ENCODE measurements around the gene B3GAT3. TPM values are rescaled to one million over a fixed set of nuclear protein-coding genes. Genes with fewer than 3 reads are reported as not detected.

The B3GAT3 gene
- total and polyA plus RNA-seq, 2 donors (not counting 3 experiments of a cell fraction or from before 2014, with no cell fraction given) = 31.6 to 37.2 TPM

- Histone ChIP-seq H3K9me3 (replicated peaks; ENCODE audit: control insufficient read depth, insufficient read depth, low read length) (no peaks in the 10 kb centered on the region), H3K9me1 (replicated peaks; ENCODE audit: control insufficient read depth, extremely low read depth, insufficient read depth, low read length) (no peaks in the 10 kb centered on the region), H2AFZ (ENCODE audit: low read depth, low read length) (no peak overlapping the region), H3K27me3 (ENCODE audit: control insufficient read depth in 2 of 2, insufficient read depth in 2 of 2, low read length in 2 of 2) (no peaks in the 10 kb centered on the region), H3K79me2 (ENCODE audit: control insufficient read depth, insufficient read depth, low read length) (peaks cover 19% of the 10 kb centered on the region), H4K20me1 (replicated peaks; ENCODE audit: control insufficient read depth, extremely low read depth, insufficient read depth, low read length) (no peaks in the 10 kb centered on the region), H3K36me3 (ENCODE audit: control insufficient read depth in 2 of 2, extremely low read depth in 1 of 2, insufficient read depth in 2 of 2, low read length in 2 of 2) (peaks cover 0 to 6% of the 10 kb centered on the region in 2 experiments), H3K4me2 (ENCODE audit: insufficient read depth, low read length) (no peak overlapping the region), H3K4me1 (ENCODE audit: control insufficient read depth, extremely low read depth, insufficient read depth, low read length) (peaks cover 41% of the 10 kb centered on the region), H3K4me3 (replicated peaks in 1 of 3; ENCODE audit: insufficient read depth in 1 of 3, low read depth in 1 of 3, low read length in 3 of 3) (no peak overlapping the region), H3K9ac (replicated peaks; ENCODE audit: extremely low read depth, insufficient read depth, low read length) (no peak overlapping the region), H3K27ac (ENCODE audit: insufficient read depth, low read depth, low read length) (no peak overlapping the region)
- TF ChIP-seq CTCF (IDR thresholded peaks at IDR 0.05; ENCODE audit: extremely low read depth in 1 of 2, insufficient read depth in 1 of 2, low read depth in 1 of 2, low read length in 2 of 2) = no peak
- FAIRE-seq = peak; percentile 72
- intact Hi-C loops (cut with micrococcal nuclease) = no loop called here
- BruUV-seq (replicated peaks) = no TSS peak
- POLR2A ChIA-PET = interaction anchor here (2.0 kb wide), 1 partner anchor 12 kb away, joined by 5 read pairs; the partner anchor contains the start of gene TUT1
- dilution Hi-C loops (cut with MboI; ENCODE audit: extremely low pct_ligation_motif_present, low sequenced_read_pairs) = no loop called here
- no peak for DNase-seq (ENCODE audit: low read depth, low spot score)
- CTCF ChIA-PET = interaction anchor here (0.7 to 2.9 kb wide), 4 partner anchors 9 to 155 kb away, joined by 3 to 31 read pairs (median 4); partner anchors contain the start of gene TUT1
Observed at GRCh38 chr11:62579252-62579651, 42.5 kb downstream of the B3GAT3 start.

GRCh38 chr11:62578541-62578940 is 43.2 kb downstream of the B3GAT3 start:
- POLR2A ChIA-PET = interaction anchor here (2.0 kb wide), 1 partner anchor 13 kb away, joined by 5 read pairs; the partner anchor contains the start of gene TUT1
- BruUV-seq (replicated peaks) = no TSS peak
- Histone ChIP-seq H3K4me2 (ENCODE audit: insufficient read depth, low read length) (no peak overlapping the region), H3K9me1 (replicated peaks; ENCODE audit: control insufficient read depth, extremely low read depth, insufficient read depth, low read length) (no peaks in the 10 kb centered on the region), H3K9me3 (replicated peaks; ENCODE audit: control insufficient read depth, insufficient read depth, low read length) (no peaks in the 10 kb centered on the region), H3K4me3 (replicated peaks in 1 of 3; ENCODE audit: insufficient read depth in 1 of 3, low read depth in 1 of 3, low read length in 3 of 3) (no peak overlapping the region), H3K36me3 (ENCODE audit: control insufficient read depth in 2 of 2, extremely low read depth in 1 of 2, insufficient read depth in 2 of 2, low read length in 2 of 2) (peaks cover 0 to 6% of the 10 kb centered on the region in 2 experiments), H3K79me2 (ENCODE audit: control insufficient read depth, insufficient read depth, low read length) (peaks cover 21% of the 10 kb centered on the region), H4K20me1 (replicated peaks; ENCODE audit: control insufficient read depth, extremely low read depth, insufficient read depth, low read length) (no peaks in the 10 kb centered on the region), H3K4me1 (ENCODE audit: control insufficient read depth, extremely low read depth, insufficient read depth, low read length) (peaks cover 41% of the 10 kb centered on the region), H3K9ac (replicated peaks; ENCODE audit: extremely low read depth, insufficient read depth, low read length) (no peak overlapping the region), H3K27ac (ENCODE audit: insufficient read depth, low read depth, low read length) (peak overlapping the region; percentile 99), H3K27me3 (ENCODE audit: control insufficient read depth in 2 of 2, insufficient read depth in 2 of 2, low read length in 2 of 2) (no peaks in the 10 kb centered on the region), H2AFZ (ENCODE audit: low read depth, low read length) (no peak overlapping the region)
- no peak for FAIRE-seq
- DNase-seq (ENCODE audit: low read depth, low spot score) = no peak
- TF ChIP-seq POLR2A (IDR thresholded peaks at IDR 0.05; ENCODE audit: low read depth, low read length) (no peak), MAX (IDR thresholded peaks at IDR 0.05; ENCODE audit: insufficient read depth, insufficient read length) (no peak), MYC (IDR thresholded peaks at IDR 0.05; ENCODE audit: low read depth, low read length) (no peak), POLR2AphosphoS5 (IDR thresholded peaks at IDR 0.05; ENCODE audit: insufficient read depth, low read depth, low read length) (no peak), CTCF (IDR thresholded peaks at IDR 0.05; ENCODE audit: extremely low read depth in 1 of 2, insufficient read depth in 1 of 2, low read depth in 1 of 2, low read length in 2 of 2) (no peak), JUN (IDR thresholded peaks at IDR 0.05; ENCODE audit: borderline replicate concordance, insufficient read depth, insufficient read length, low read depth) (no peak), EZH2 (IDR thresholded peaks at IDR 0.05; ENCODE audit: borderline replicate concordance, low read depth, low read length, severe bottlenecking) (no peak), FOS (IDR thresholded peaks at IDR 0.05; ENCODE audit: borderline replicate concordance, insufficient read depth, low read length) (no peak), GATA2 (IDR thresholded peaks at IDR 0.05; ENCODE audit: insufficient read depth, insufficient read length, low read depth, low read length) (no peak)
- dilution Hi-C loops (cut with MboI; ENCODE audit: extremely low pct_ligation_motif_present, low sequenced_read_pairs) (no loop called here), intact Hi-C loops (cut with micrococcal nuclease) (no loop called here)
- CTCF ChIA-PET = interaction anchor here (1.0 to 2.9 kb wide), 3 partner anchors 11 to 154 kb away, joined by 3 to 31 read pairs (median 5); partner anchors contain the start of gene TUT1

Measured in endothelial cell of umbilical vein (primary cell).